H1 (cell line): ENCODE results near the gene RPS6KA2. TPM values are rescaled to one million over a fixed set of nuclear protein-coding genes. Genes with fewer than 3 reads are reported as not detected.

Source experiments
- CEBPB ChIP-seq: IDR thresholded peaks from 2 replicates; pipeline ENCODE4 v1.6.1; 2012; ENCODE audit warnings: low read depth, low read length
- CHD7 ChIP-seq: fragments of 300-600 bp; sonication (generic); IDR thresholded peaks from 2 replicates; pipeline ENCODE4 v1.7.1; 2012; ENCODE audit warnings: low read length, moderate library complexity, mild to moderate bottlenecking, inconsistent platforms; ENCODE audit not compliant: insufficient replicate concordance
- MAX ChIP-seq: IDR thresholded peaks from 2 replicates; pipeline ENCODE4 v1.6.1; 2012; ENCODE audit warnings: inconsistent platforms
- NRF1 ChIP-seq: IDR thresholded peaks from 2 replicates; pipeline ENCODE4 v1.6.1; 2011; ENCODE audit warnings: mild to moderate bottlenecking, low read depth, low read length, improper control_type of control experiment
- SAP30 ChIP-seq: fragments of 300-600 bp; sonication (generic); IDR thresholded peaks from 2 replicates; pipeline ENCODE4 v1.7.1; 2012; ENCODE audit warnings: low read length, moderate library complexity, mild to moderate bottlenecking, inconsistent platforms; ENCODE audit not compliant: insufficient read depth, insufficient replicate concordance
- SUZ12 ChIP-seq: fragments of 200-600 bp; sonication (generic); IDR thresholded peaks from 2 replicates; pipeline ENCODE4 v1.6.1; 2012; ENCODE audit warnings: mild to moderate bottlenecking, inconsistent platforms, low read length, moderate library complexity, mixed read lengths
- YY1 ChIP-seq: IDR thresholded peaks from 2 replicates; pipeline ENCODE4 v1.6.1; 2011; ENCODE audit warnings: low read depth, mild to moderate bottlenecking, low read length
- polyA plus RNA-seq, 7 experiments: library from polyadenylated mRNA; depleted of rRNA in 3 of 7; stranded (reverse) in 5 of 7; unstranded in 2 of 7; fragments of >200 nt in 5 of 7; fragments of 200-250 nt in 2 of 7; gene quantifications; 1 replicate in 5 of 7; 2 replicates in 1 of 7; 4 replicates in 1 of 7; pipeline versions ENCODE4 v1.2.1 to v1.2.3, GENCODE V29; 2011 to 2013; ENCODE audit warnings: missing spikeins in 2 of 7, mixed read lengths in 2 of 7
- total RNA-seq: library from RNA; stranded (reverse); fragmentation: NEBNext Ultra II Directional; extraction: Animal tissue kit (Norgen Biotek cat#: 25700); gene quantifications from 2 replicates; pipeline ENCODE4 v1.2.1, GENCODE V29; 2021
- TF ChIP-seq, protein P1 (sequence below): IDR thresholded peaks from 2 replicates; pipeline ENCODE4 v1.6.1; 2011; ENCODE audit warnings: low read depth, mild to moderate bottlenecking, low read length; ENCODE audit not compliant: insufficient read depth
- TF ChIP-seq, protein P2 (sequence below): IDR thresholded peaks from 2 replicates; pipeline ENCODE4 v1.6.1; 2012; ENCODE audit warnings: low read length, inconsistent platforms

Gene RPS6KA2
- total and polyA plus RNA-seq, 2 of the 8 experiments (the other 6 are each of a cell fraction or from before 2014, with no cell fraction given), result 8.8 to 25.7 TPM

- TF ChIP-seq CHD7 (peak; percentile 88), MAX (no peak), SUZ12 (no peak), SAP30 (no peak), CEBPB (no peak), NRF1 (no peak), YY1 (no peak)
- TF ChIP-seq, protein P1, sequence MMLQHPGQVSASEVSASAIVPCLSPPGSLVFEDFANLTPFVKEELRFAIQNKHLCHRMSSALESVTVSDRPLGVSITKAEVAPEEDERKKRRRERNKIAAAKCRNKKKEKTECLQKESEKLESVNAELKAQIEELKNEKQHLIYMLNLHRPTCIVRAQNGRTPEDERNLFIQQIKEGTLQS, result no peak
- TF ChIP-seq, protein P2, sequence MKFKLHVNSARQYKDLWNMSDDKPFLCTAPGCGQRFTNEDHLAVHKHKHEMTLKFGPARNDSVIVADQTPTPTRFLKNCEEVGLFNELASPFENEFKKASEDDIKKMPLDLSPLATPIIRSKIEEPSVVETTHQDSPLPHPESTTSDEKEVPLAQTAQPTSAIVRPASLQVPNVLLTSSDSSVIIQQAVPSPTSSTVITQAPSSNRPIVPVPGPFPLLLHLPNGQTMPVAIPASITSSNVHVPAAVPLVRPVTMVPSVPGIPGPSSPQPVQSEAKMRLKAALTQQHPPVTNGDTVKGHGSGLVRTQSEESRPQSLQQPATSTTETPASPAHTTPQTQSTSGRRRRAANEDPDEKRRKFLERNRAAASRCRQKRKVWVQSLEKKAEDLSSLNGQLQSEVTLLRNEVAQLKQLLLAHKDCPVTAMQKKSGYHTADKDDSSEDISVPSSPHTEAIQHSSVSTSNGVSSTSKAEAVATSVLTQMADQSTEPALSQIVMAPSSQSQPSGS, result no peak
Measured at GRCh38 chr6:166365221-166365620, 261.8 kb downstream of the RPS6KA2 start (continued).
